NB4 (cell line): ENCODE data around the gene IFNB1.

Experiments
- MAX ChIP-seq: IDR thresholded peaks from 2 replicates; pipeline ENCODE4 v1.6.1; 2011; ENCODE audit warnings: low read depth, low read length
- POLR2A ChIP-seq: IDR thresholded peaks from 2 replicates; pipeline ENCODE4 v1.6.1; 2011; ENCODE audit warnings: mild to moderate bottlenecking; ENCODE audit not compliant: insufficient read length; ENCODE audit errors: extremely low read depth
- TF ChIP-seq, protein P1 (sequence below): IDR thresholded peaks from one replicate; pipeline ENCODE4 v1.5.1; 2012; ENCODE audit warnings: low read depth, low read length

- no peak for TF ChIP-seq POLR2A
- no peak for TF ChIP-seq MAX
- TF ChIP-seq, protein P1, sequence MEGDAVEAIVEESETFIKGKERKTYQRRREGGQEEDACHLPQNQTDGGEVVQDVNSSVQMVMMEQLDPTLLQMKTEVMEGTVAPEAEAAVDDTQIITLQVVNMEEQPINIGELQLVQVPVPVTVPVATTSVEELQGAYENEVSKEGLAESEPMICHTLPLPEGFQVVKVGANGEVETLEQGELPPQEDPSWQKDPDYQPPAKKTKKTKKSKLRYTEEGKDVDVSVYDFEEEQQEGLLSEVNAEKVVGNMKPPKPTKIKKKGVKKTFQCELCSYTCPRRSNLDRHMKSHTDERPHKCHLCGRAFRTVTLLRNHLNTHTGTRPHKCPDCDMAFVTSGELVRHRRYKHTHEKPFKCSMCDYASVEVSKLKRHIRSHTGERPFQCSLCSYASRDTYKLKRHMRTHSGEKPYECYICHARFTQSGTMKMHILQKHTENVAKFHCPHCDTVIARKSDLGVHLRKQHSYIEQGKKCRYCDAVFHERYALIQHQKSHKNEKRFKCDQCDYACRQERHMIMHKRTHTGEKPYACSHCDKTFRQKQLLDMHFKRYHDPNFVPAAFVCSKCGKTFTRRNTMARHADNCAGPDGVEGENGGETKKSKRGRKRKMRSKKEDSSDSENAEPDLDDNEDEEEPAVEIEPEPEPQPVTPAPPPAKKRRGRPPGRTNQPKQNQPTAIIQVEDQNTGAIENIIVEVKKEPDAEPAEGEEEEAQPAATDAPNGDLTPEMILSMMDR, result no peak
These were observed 6.8 kb downstream of the IFNB1 start for GRCh38 chr9:21070906-21071305.
